Measurements from ENCODE around the gene KRTAP3-2.

DNA sequence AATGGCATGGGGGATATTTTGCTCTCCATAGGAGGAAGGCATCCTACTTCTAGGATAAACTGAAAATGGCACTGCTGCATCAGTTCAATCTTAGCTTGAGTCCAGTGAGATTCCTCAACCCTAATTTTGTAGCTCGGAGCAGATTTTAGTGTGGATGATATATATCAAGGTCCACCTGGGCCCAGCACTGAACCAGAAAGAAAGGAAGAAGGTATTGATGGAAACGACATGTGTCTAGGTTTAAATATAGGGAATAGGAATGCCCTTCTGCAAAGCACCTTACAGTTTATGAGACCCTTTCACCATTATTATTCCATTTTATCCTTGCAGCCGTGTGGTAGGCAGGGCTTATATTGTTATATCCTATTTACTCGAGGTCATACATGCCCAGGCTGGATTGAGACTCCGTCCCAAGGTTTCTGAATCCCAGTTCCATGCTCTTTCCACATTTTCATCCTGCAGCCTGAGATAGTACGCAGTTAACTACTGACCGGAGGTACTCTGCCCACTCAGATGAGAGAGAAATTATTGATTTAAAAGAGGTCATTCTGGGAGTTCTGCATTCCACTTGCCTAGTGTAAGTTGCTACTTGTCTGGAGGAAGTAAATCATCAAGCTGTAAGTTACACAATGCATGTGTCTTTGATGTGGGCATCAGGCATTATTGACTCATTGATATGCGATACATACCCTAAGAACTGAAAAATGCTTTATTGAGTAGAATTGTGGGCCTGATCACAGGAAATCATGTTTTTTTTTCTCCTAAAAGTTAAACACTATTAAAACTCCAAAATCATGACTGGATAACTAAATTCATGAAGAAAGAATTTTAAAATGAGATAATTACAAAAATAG is 43.1 kb downstream of the KRTAP3-2 start:
- TF ChIP-seq CTCF (IDR thresholded peaks at IDR 0.05): no peak
- TF ChIP-seq POLR2A (IDR thresholded peaks at IDR 0.05): no peak

Data from uterus (tissue), 2 donors.